A549 (cell line): Measurements from ENCODE around the gene NME5. TPM values are rescaled to one million over a fixed set of nuclear protein-coding genes. Genes with fewer than 3 reads are reported as not detected.
A peak's percentile ranks its signal among the peaks of the same experiment; 100 is the strongest.

ENCODE experiments used
- ATAC-seq, 2 experiments: fragments of 200-7000 bp in 1 of 2; fragments of >200 bp in 1 of 2; cut with Nextera tagmentation in 1 of 2; cut with Tn5 transposase in 1 of 2; 3 replicates each; pipeline versions ENCODE4 v1.8.0 to v1.9.1; 2018 to 2020; ENCODE audit warnings: mild to moderate bottlenecking in 1 of 2, moderate library complexity in 1 of 2
- CTCF ChIA-PET: fragments of 300-600 bp; sonication (Branson Sonifier 250); formaldehyde crosslinking; extraction: SDS; loops from one replicate; lab custom pipeline; 2021; ENCODE audit warnings: antibody characterized with exemption, inconsistent platforms; lab: Yijun Ruan, JAX
- POLR2A ChIA-PET: fragments of 350-600 bp; formaldehyde crosslinking; extraction: SDS; loops from one replicate; lab custom pipeline; 2021; ENCODE audit warnings: antibody characterized with exemption, inconsistent platforms; lab: Yijun Ruan, JAX
- DNase-seq, 2 experiments: peaks; one replicate each; pipeline versions ENCODE4 v3.0.0 to v3.0.0-alpha.2; 2011 to 2016; ENCODE audit warnings: low read depth in 1 of 2, low spot score in 1 of 2
- FAIRE-seq: peaks from 2 replicates; lab custom pipeline; 2011; peaks lifted over from hg19 to GRCh38; lab: Jason Lieb, UNC
- H3K27ac ChIP-seq, 2 experiments: fragments of >200 bp; sonication (Bioruptor Twin); formaldehyde crosslinking; 3 replicates each; pipeline ENCODE4 v1.5.1; 2016 to 2017
- H3K4me1 ChIP-seq: fragments of >200 bp; sonication (Bioruptor Twin); formaldehyde crosslinking; 3 replicates; pipeline ENCODE4 v1.6.1; 2016
- H3K4me2 ChIP-seq: fragments of >200 bp; sonication (Bioruptor Twin); formaldehyde crosslinking; 3 replicates; pipeline ENCODE4 v1.6.1; 2016
- H3K4me3 ChIP-seq: fragments of >200 bp; sonication (Bioruptor Twin); formaldehyde crosslinking; 3 replicates; pipeline ENCODE4 v1.5.1; 2016
- H3K9me3 ChIP-seq: fragments of >200 bp; sonication (Bioruptor Twin); formaldehyde crosslinking; 3 replicates; pipeline ENCODE4 v1.6.1; 2016
- CBX8 ChIP-seq: fragments of 200-600 bp; sonication (generic); IDR thresholded peaks from 2 replicates; pipeline ENCODE4 v1.6.1; 2016
- CEBPB ChIP-seq, 2 experiments: fragments of >200 bp in 1 of 2; sonication (Bioruptor Twin) in 1 of 2; formaldehyde crosslinking in 1 of 2; IDR thresholded peaks; 2 replicates each; pipeline ENCODE4 v1.6.1; 2012 to 2016
- CHD4 ChIP-seq: fragments of 200-600 bp; sonication (generic); IDR thresholded peaks from 2 replicates; pipeline ENCODE4 v1.6.1; 2016; ENCODE audit warnings: antibody characterized with exemption, mild to moderate bottlenecking, borderline replicate concordance
- E2F6 ChIP-seq: IDR thresholded peaks from 2 replicates; pipeline ENCODE4 v1.6.1; 2012; ENCODE audit warnings: low read depth, borderline replicate concordance
- EHF ChIP-seq: fragments of 250-450 bp; sonication (Bioruptor Pico); IDR thresholded peaks from 2 replicates; pipeline ENCODE4 v1.5.0; 2020; ENCODE audit warnings: mild to moderate bottlenecking
- EP300 ChIP-seq, 2 experiments: fragments of >200 bp; sonication (Bioruptor Twin); formaldehyde crosslinking; IDR thresholded peaks; 2 replicates in 1 of 2; 3 replicates in 1 of 2; pipeline ENCODE4 v1.6.1; 2016 to 2017
- FOSL2 ChIP-seq, 2 experiments: fragments of 450-650 bp in 1 of 2; fragments of >200 bp in 1 of 2; sonication (Bioruptor Twin) in 1 of 2; formaldehyde crosslinking; IDR thresholded peaks; 2 replicates each; pipeline versions ENCODE4 v1.5.0 to v1.6.1; 2016 to 2020; ENCODE audit warnings: mild to moderate bottlenecking in 1 of 2, moderate library complexity in 1 of 2
- HOXB13 ChIP-seq: fragments of 250-450 bp; sonication (Bioruptor Pico); IDR thresholded peaks from 2 replicates; pipeline ENCODE4 v1.5.0; 2020; ENCODE audit warnings: low read depth, mild to moderate bottlenecking, moderate library complexity
- KDM1A ChIP-seq: fragments of 200-600 bp; sonication (generic); IDR thresholded peaks from 2 replicates; pipeline ENCODE4 v1.6.1; 2016; ENCODE audit warnings: low read depth, mild to moderate bottlenecking
- KDM5A ChIP-seq: fragments of 200-600 bp; sonication (generic); IDR thresholded peaks from 2 replicates; pipeline ENCODE4 v1.6.1; 2016; ENCODE audit warnings: antibody characterized with exemption, mild to moderate bottlenecking
- MAFK ChIP-seq: fragments of 450-650 bp; IDR thresholded peaks from 2 replicates; pipeline ENCODE4 v1.6.1; 2014; ENCODE audit not compliant: partially characterized antibody
- MAZ ChIP-seq: fragments of 150-350 bp; IDR thresholded peaks from 2 replicates; pipeline ENCODE4 v1.6.1; 2014; ENCODE audit warnings: antibody characterized with exemption, low read depth, low read length, borderline replicate concordance
- NFE2L2 ChIP-seq: fragments of 150-350 bp; conservative IDR thresholded peaks from 2 replicates; pipeline ENCODE4 v1.6.1; 2014; ENCODE audit warnings: low read length
- NPAS2 ChIP-seq: fragments of 250-450 bp; sonication (Bioruptor Pico); IDR thresholded peaks from 2 replicates; pipeline ENCODE4 v1.8.0; 2022; ENCODE audit warnings: mild to moderate bottlenecking, moderate library complexity, borderline replicate concordance
- PBX3 ChIP-seq: IDR thresholded peaks from 2 replicates; pipeline ENCODE4 v1.6.1; 2012
- PHF8 ChIP-seq: fragments of 200-600 bp; sonication (generic); IDR thresholded peaks from 2 replicates; pipeline ENCODE4 v1.6.1; 2016; ENCODE audit warnings: low read depth, mild to moderate bottlenecking, antibody characterized with exemption, moderate library complexity, borderline replicate concordance
- RFX5 ChIP-seq: fragments of 450-650 bp; IDR thresholded peaks from 2 replicates; pipeline ENCODE4 v1.7.1; 2014; ENCODE audit warnings: antibody characterized with exemption, mild to moderate bottlenecking, moderate library complexity
- TP53 ChIP-seq: fragments of 250-450 bp; sonication (Bioruptor Pico); IDR thresholded peaks from 2 replicates; pipeline ENCODE4 v1.5.0; 2021; ENCODE audit warnings: mild to moderate bottlenecking, moderate library complexity
- USF2 ChIP-seq: fragments of 450-650 bp; IDR thresholded peaks from 2 replicates; pipeline ENCODE4 v1.6.1; 2014; ENCODE audit warnings: antibody characterized with exemption
- ZC3H11A ChIP-seq: fragments of 450-650 bp; IDR thresholded peaks from 2 replicates; pipeline ENCODE4 v1.6.1; 2014; ENCODE audit warnings: antibody characterized with exemption, mild to moderate bottlenecking
- WGBS: methylation state at CpG from one replicate; pipeline ENCODE4 v1.1.6; 2017; ENCODE audit errors: missing lambda C conversion rate; 5-methylcytosine and 5-hydroxymethylcytosine counted together
- polyA plus RNA-seq, 4 experiments: library from polyadenylated mRNA; depleted of rRNA in 3 of 4; stranded (reverse); fragments of >200 nt; fragmentation: RNase III in 1 of 4; extraction: RNeasy Plus Mini Kit Qiagen cat#74134 plus additional on column Dnase treatment in 1 of 4; gene quantifications; 2 replicates in 3 of 4; 3 replicates in 1 of 4; pipeline ENCODE4 v1.2.3, GENCODE V29; 2011 to 2017
- TF ChIP-seq, protein P1 (sequence below): fragments of 200-600 bp; sonication (generic); IDR thresholded peaks from 2 replicates; pipeline ENCODE4 v1.6.1; 2016; ENCODE audit warnings: antibody characterized with exemption, mild to moderate bottlenecking, moderate library complexity

Gene NME5
- polyA plus RNA-seq, 2 of the 4 experiments (the other 2 are of a cell fraction) = not detected

DNA sequence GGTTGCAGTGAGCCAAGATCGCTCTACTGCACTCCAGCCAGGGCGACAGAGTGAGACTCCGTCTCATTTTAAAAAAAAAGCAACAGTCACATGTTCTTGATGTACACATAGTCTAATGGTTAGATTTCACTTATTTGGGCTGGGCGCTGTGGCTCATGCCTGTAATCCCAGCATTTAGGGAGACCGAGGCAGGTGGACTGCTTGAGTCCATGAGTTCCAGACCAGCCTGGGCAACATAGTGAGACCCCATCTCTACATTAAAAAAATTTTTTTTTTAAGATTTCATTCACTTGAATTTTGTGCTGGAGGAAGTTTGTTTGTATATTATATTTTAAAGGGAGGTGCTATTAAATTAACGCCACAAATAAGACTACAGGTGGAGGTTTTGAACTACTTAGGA, 33.5 kb downstream of the NME5 start (continued):
- TF ChIP-seq, protein P1, sequence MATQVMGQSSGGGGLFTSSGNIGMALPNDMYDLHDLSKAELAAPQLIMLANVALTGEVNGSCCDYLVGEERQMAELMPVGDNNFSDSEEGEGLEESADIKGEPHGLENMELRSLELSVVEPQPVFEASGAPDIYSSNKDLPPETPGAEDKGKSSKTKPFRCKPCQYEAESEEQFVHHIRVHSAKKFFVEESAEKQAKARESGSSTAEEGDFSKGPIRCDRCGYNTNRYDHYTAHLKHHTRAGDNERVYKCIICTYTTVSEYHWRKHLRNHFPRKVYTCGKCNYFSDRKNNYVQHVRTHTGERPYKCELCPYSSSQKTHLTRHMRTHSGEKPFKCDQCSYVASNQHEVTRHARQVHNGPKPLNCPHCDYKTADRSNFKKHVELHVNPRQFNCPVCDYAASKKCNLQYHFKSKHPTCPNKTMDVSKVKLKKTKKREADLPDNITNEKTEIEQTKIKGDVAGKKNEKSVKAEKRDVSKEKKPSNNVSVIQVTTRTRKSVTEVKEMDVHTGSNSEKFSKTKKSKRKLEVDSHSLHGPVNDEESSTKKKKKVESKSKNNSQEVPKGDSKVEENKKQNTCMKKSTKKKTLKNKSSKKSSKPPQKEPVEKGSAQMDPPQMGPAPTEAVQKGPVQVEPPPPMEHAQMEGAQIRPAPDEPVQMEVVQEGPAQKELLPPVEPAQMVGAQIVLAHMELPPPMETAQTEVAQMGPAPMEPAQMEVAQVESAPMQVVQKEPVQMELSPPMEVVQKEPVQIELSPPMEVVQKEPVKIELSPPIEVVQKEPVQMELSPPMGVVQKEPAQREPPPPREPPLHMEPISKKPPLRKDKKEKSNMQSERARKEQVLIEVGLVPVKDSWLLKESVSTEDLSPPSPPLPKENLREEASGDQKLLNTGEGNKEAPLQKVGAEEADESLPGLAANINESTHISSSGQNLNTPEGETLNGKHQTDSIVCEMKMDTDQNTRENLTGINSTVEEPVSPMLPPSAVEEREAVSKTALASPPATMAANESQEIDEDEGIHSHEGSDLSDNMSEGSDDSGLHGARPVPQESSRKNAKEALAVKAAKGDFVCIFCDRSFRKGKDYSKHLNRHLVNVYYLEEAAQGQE = no peak

DNA sequence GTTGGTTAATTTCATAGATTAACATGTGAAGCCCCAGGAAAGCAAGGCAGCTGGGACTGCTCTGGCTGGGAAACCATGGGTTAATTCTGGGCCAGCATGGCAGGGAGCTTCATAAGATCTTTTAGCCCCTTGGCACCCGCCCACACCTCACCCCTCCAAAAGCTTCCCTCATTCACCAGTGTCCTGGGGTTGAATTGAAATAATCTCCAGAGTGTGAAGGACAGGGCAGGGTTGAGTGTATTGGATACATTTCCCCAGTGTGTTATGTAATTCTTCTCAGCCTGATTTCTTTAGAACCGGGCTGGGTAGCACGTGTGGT, 36.0 kb downstream of the NME5 start:
- Histone ChIP-seq H3K27ac (no peak overlapping the region), H3K4me1 (no peaks in the 10 kb centered on the region), H3K9me3 (no peaks in the 10 kb centered on the region), H3K4me2 (no peak overlapping the region), H3K4me3 (no peak overlapping the region)
- TF ChIP-seq TP53 (CRISPR knock-in tag) = no peak
- no peak for TF ChIP-seq RFX5
- TF ChIP-seq PHF8 = no peak
- no peak for TF ChIP-seq E2F6
- no peak for TF ChIP-seq KDM5A
- TF ChIP-seq NPAS2 (CRISPR knock-in tag) = no peak
- no peak for TF ChIP-seq MAZ
- TF ChIP-seq NFE2L2 = no peak
- TF ChIP-seq HOXB13 = no peak
- TF ChIP-seq EHF (CRISPR knock-in tag) = no peak
- FAIRE-seq (no peak), ATAC-seq (no peak), DNase-seq (no peak)
- CTCF ChIA-PET = interaction anchor here (1.0 to 1.7 kb wide), 5 partner anchors 8 to 360 kb away, joined by 3 to 6 read pairs (median 3); no protein-coding TSS in a partner anchor
- 12% methylated on average over 3 of the region's 3 CpGs for WGBS
- POLR2A ChIA-PET = no interaction called here

- FAIRE-seq (no peak), ATAC-seq (no peak; a peak in 2 of 6 replicates), DNase-seq (no peak)
- Histone ChIP-seq H3K27ac (no peak overlapping the region), H3K4me3 (no peak overlapping the region), H3K4me1 (no peaks in the 10 kb centered on the region), H3K9me3 (no peaks in the 10 kb centered on the region), H3K4me2 (no peak overlapping the region)
- POLR2A ChIA-PET = interaction anchor here (0.6 kb wide), 1 partner anchor 24 kb away, joined by 12 read pairs; no protein-coding TSS in a partner anchor
- TF ChIP-seq CHD4 = no peak
- 66% methylated on average over 7 of the region's 7 CpGs for WGBS
- CTCF ChIA-PET = interaction anchor here (0.5 to 1.7 kb wide), 5 partner anchors 33 to 477 kb away, joined by 3 to 6 read pairs (median 3); no protein-coding TSS in a partner anchor
Measured at GRCh38 chr5:138102454-138103318, 36.5 kb downstream of the NME5 start.

DNA sequence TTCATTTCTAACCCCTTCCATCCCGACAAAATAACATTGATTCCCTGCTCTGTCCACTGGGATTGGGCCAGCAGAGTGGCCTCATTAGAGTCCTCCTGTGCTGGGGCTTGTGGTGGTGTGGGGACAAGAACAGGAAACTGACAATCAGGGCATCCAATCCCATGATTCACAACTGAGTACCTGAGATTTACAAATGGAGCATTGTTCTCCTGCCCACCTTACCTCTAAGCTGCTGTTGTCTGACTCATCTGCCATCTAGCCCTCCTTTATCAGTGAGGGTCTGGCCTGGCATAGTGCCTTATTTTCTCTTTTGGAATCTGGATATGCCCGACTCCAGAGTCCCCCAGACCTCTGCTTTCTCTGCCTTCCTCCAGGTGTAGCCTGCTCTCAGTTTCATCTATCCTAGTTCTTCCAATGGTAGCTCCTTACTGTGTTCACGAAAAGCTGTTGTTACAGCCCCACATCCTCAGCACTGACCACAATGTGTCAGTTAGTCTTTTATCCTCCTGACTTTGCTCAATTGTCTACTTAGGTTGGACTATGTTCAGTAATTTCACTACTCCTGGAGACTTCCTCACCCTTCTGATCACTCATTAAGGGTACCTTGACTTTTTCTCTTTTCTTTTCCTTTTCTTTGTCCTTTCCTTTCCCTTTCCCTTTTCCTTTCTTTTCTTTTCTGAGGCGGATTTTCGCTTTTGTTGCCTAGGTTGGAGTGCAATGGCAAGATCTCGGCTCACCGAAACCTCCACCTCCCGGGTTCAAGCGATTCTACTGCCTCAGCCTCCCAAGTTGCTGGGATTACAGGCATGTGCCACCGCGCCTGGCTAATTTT, 42.0 kb downstream of the NME5 start:
- WGBS = 64% methylated on average over 11 of the region's 11 CpGs
- Histone ChIP-seq H3K27ac (no peak overlapping the region), H3K4me1 (no peaks in the 10 kb centered on the region), H3K4me3 (no peak overlapping the region), H3K4me2 (no peak overlapping the region), H3K9me3 (no peaks in the 10 kb centered on the region)
- ATAC-seq (no peak; a peak in 1 of 6 replicates), DNase-seq (no peak), FAIRE-seq (peak; percentile 7)
- POLR2A ChIA-PET = no interaction called here
- CTCF ChIA-PET = interaction anchor here (0.8 to 1.3 kb wide), 3 partner anchors 14 to 36 kb away, joined by 3 to 4 read pairs (median 3); no protein-coding TSS in a partner anchor
- TF ChIP-seq PBX3 = no peak
- TF ChIP-seq CEBPB (IDR thresholded peaks at IDR 0.05) = no peak
- TF ChIP-seq USF2 = no peak
- no peak for TF ChIP-seq EP300 (IDR thresholded peaks at IDR 0.05)
- no peak for TF ChIP-seq FOSL2 (IDR thresholded peaks at IDR 0.05)
- no peak for TF ChIP-seq FOSL2 (CRISPR knock-in tag; IDR thresholded peaks at IDR 0.05)
- no peak for TF ChIP-seq MAFK
- no peak for TF ChIP-seq NPAS2 (CRISPR knock-in tag)
- TF ChIP-seq ZC3H11A = no peak
- no peak for TF ChIP-seq CBX8
- no peak for TF ChIP-seq KDM5A
- TF ChIP-seq KDM1A = no peak
- no peak for TF ChIP-seq RFX5
